ENCODE results near the gene PMCH. TPM values are rescaled to one million over a fixed set of nuclear protein-coding genes. Genes with fewer than 3 reads are reported as not detected.

Gene PMCH
- total RNA-seq, 1 experiment from 2014 or later, result not detected

DNA sequence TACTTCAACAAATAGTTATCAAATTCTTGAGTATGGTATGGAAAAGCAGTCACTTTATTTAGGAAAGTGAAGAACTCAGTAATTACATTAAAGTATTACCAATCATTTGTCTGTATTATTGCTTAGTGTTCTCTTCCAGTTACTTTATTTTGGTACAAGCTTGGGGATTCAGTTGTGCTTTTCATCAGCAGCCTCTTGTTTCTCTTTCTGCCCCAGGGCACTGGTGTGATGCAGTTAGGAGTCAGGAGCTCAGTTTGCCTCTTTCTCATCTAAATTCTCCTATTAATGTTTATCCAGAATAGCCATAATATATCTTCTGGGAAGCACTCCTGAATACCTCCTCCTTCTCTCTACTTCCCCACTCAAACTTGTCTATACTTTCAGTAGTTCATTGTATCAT, 25.7 kb downstream of the PMCH start:
- H3K4me1 ChIP-seq (replicated peaks; ENCODE audit: insufficient read depth), result 0 out of 2 replicates have a peak, but pooled peaks cover 3% of the 10 kb centered on the region
- no peak overlapping the region for H3K27ac ChIP-seq
- H3K27me3 ChIP-seq (ENCODE audit: insufficient read depth, low read depth), result no peaks in the 10 kb centered on the region
- no TSS peak for BruUV-seq (replicated peaks)
- H3K79me2 ChIP-seq (ENCODE audit: low read depth), result no peaks in the 10 kb centered on the region
- POLR2A ChIA-PET (ENCODE audit: unreplicated experiment), result no interaction called here
- H3K36me3 ChIP-seq (ENCODE audit: low read depth), result no peaks in the 10 kb centered on the region
- H2AFZ ChIP-seq, result no peak overlapping the region
- H3K9me3 ChIP-seq (ENCODE audit: insufficient read depth, low read depth), result no peaks in the 10 kb centered on the region
- no peak for TF ChIP-seq EZH2 (IDR thresholded peaks at IDR 0.05; ENCODE audit: low read depth)
- TF ChIP-seq, protein P1, sequence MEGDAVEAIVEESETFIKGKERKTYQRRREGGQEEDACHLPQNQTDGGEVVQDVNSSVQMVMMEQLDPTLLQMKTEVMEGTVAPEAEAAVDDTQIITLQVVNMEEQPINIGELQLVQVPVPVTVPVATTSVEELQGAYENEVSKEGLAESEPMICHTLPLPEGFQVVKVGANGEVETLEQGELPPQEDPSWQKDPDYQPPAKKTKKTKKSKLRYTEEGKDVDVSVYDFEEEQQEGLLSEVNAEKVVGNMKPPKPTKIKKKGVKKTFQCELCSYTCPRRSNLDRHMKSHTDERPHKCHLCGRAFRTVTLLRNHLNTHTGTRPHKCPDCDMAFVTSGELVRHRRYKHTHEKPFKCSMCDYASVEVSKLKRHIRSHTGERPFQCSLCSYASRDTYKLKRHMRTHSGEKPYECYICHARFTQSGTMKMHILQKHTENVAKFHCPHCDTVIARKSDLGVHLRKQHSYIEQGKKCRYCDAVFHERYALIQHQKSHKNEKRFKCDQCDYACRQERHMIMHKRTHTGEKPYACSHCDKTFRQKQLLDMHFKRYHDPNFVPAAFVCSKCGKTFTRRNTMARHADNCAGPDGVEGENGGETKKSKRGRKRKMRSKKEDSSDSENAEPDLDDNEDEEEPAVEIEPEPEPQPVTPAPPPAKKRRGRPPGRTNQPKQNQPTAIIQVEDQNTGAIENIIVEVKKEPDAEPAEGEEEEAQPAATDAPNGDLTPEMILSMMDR (conservative IDR thresholded peaks at IDR 0.05), result no peak
- intact Hi-C loops (cut with micrococcal nuclease; ENCODE audit: unreplicated experiment), result no loop called here
- H4K20me1 ChIP-seq (ENCODE audit: insufficient read depth), result no peaks in the 10 kb centered on the region; the same call in 1 of the 2 replicates
- no peaks in the 10 kb centered on the region for H3F3A ChIP-seq (ENCODE audit: insufficient read depth, low read depth)
- no peak overlapping the region for H3K4me2 ChIP-seq
- no peaks in the 10 kb centered on the region for H3K9me2 ChIP-seq (ENCODE audit: insufficient read depth)
- no peak for DNase-seq
- H3K4me3 ChIP-seq, result no peak overlapping the region
- CTCF ChIA-PET, result interaction anchor here (0.6 kb wide), 1 partner anchor 313 kb away, joined by 3 read pairs; no protein-coding TSS in a partner anchor

DNA sequence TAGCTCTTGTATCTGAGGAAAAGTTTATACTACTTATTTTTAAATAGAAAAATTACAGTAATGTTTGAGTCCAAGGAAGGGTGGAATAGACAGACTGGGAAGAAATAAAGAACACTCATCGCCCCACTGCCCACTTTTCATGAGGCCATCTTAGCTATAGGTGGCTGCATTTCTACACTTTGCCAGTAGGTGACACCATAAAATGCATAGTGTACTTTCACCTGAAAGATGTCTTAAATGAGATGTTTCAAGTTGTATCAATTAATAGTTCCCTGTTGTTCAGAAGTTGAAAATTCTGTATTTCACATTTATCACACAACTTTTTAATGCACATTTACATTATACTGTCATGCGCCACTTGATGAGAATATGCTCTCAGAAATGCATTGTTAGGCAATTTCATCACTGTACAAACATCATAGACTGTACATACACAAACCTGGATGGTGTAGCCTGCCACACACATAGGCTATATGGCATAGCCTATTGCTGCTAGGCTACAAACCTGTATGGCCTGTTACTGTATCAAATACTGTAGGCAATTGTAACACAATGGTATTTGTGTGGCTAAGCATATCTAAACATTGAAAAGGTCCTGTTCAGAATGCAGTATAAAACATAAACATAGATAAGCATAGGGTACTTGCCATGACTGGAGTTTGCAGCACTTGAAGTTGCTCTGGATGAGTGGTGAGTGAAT, 27.6 kb downstream of the PMCH start:
- Histone ChIP-seq H3K79me2 (ENCODE audit: low read depth) (no peaks in the 10 kb centered on the region), H3K4me1 (replicated peaks; ENCODE audit: insufficient read depth) (0 out of 2 replicates have a peak, but pooled peaks cover 3% of the 10 kb centered on the region), H2AFZ (no peak overlapping the region), H3K27me3 (ENCODE audit: insufficient read depth, low read depth) (no peaks in the 10 kb centered on the region), H3K9me2 (ENCODE audit: insufficient read depth) (no peaks in the 10 kb centered on the region), H3K4me2 (no peak overlapping the region), H3K9me3 (ENCODE audit: insufficient read depth, low read depth) (no peaks in the 10 kb centered on the region), H3K27ac (no peak overlapping the region), H3K36me3 (ENCODE audit: low read depth) (no peaks in the 10 kb centered on the region), H3F3A (ENCODE audit: insufficient read depth, low read depth) (no peaks in the 10 kb centered on the region), H3K4me3 (no peak overlapping the region), H4K20me1 (ENCODE audit: insufficient read depth) (no peaks in the 10 kb centered on the region; the same call in 1 of the 2 replicates)
- CTCF ChIA-PET, result interaction anchor here (0.5 to 0.7 kb wide), 2 partner anchors 43 to 300 kb away, joined by 3 to 11 read pairs; no protein-coding TSS in a partner anchor
- no peak for TF ChIP-seq EZH2 (IDR thresholded peaks at IDR 0.05; ENCODE audit: low read depth)
- TF ChIP-seq, protein P1 (conservative IDR thresholded peaks at IDR 0.05), result peak; percentile 74
- BruUV-seq (replicated peaks), result no TSS peak
- POLR2A ChIA-PET (ENCODE audit: unreplicated experiment), result no interaction called here
- intact Hi-C loops (cut with micrococcal nuclease; ENCODE audit: unreplicated experiment), result loop anchor here (1.0 to 10.0 kb wide), 3 partner anchors 570 to 1235 kb away; no protein-coding TSS in a partner anchor
- DNase-seq, result no peak

DNA sequence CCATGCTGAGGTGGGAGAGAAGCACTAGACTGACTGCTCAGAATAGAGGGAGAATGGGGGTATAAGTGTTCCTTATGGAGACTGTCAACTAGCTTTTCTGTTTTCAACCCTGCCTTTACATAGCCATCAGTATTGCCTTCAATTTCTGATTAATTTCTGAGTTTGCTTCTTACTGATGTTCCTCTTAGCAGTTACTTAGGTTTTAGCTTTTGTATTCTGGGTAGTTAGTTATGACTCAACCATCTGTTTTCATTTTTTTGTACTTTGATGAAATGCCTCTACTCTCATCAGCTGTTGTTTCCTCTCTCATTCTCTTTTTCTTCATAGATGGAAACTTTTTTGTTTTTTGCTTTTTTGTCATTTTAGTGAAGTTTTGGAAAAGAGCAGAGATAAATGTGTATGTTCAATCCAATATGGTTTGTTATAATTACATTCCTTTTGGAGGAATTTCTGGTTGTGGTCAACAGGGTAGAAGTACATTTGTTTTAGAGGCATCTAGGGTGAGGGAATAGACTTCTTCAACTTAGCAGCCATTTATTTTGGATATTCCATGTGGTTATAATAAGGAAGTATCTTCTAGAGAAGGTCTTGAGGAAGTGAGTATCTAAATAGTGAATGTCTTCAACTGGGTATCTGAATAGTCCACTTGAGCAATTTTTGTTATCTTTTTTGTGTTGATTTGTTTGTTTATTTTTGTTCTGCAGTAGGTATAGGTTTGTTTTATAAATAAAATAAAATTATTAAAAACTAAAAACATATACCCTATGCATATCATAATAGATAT, 29.6 kb downstream of the PMCH start:
- ChIA-PET POLR2A (ENCODE audit: unreplicated experiment) (no interaction called here), CTCF (no interaction called here)
- Histone ChIP-seq H3K4me3 (no peak overlapping the region), H3K79me2 (ENCODE audit: low read depth) (no peaks in the 10 kb centered on the region), H2AFZ (no peak overlapping the region), H3K36me3 (ENCODE audit: low read depth) (no peaks in the 10 kb centered on the region), H3K27me3 (ENCODE audit: insufficient read depth, low read depth) (no peaks in the 10 kb centered on the region), H3K4me1 (replicated peaks; ENCODE audit: insufficient read depth) (0 out of 2 replicates have a peak, but pooled peaks cover 3% of the 10 kb centered on the region), H3K27ac (no peak overlapping the region), H3K9me3 (ENCODE audit: insufficient read depth, low read depth) (no peaks in the 10 kb centered on the region), H3K9me2 (ENCODE audit: insufficient read depth) (no peaks in the 10 kb centered on the region), H4K20me1 (ENCODE audit: insufficient read depth) (no peaks in the 10 kb centered on the region; the same call in 1 of the 2 replicates), H3K4me2 (no peak overlapping the region), H3F3A (ENCODE audit: insufficient read depth, low read depth) (no peaks in the 10 kb centered on the region)
- TF ChIP-seq EZH2 (IDR thresholded peaks at IDR 0.05; ENCODE audit: low read depth), result no peak
- TF ChIP-seq, protein P1 (conservative IDR thresholded peaks at IDR 0.05), result no peak
- no TSS peak for BruUV-seq (replicated peaks)
- DNase-seq, result no peak
- intact Hi-C loops (cut with micrococcal nuclease; ENCODE audit: unreplicated experiment), result loop anchor here (10.0 kb wide), 1 partner anchor 1233 kb away; no protein-coding TSS in a partner anchor
